ENCODE measurements around the gene DUS2. TPM values are rescaled to one million over a fixed set of nuclear protein-coding genes. Genes with fewer than 3 reads are reported as not detected.

The DUS2 gene
- total RNA-seq, 1 experiment from 2014 or later, result 27.9 TPM

DNA sequence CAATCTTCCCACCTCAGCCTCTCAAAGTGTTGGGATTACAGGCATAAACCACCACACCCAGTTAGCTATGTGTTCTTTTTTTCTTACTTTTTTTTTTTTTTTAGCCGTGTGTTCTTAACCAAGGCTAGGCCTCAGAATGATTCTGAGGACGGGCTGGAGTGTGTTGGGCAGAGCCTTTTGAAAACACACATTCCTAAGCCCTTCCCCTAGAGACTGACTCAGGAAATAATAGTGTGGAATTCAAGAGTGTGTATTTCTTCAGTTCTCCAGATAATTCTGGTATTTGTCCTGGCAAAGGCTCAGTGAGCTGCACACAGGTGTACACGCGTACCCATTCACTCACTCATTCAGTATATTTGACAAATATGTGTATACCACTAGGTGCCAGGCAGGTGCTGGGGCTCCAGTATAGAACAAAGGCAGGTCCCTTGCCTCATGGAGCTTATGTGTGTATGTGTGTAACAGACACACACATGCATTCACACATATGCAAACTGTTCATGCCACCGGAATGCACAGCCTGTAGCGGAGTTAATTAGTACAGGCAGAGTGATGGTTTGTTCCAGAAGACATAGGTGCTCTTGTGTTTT lies 42.7 kb downstream of the DUS2 start:
- TF ChIP-seq NFATC4 (CRISPR knock-in tag; IDR thresholded peaks at IDR 0.05), result no peak
- TF ChIP-seq MYBL2 (CRISPR knock-in tag; IDR thresholded peaks at IDR 0.05), result no peak
- TF ChIP-seq, protein P1, sequence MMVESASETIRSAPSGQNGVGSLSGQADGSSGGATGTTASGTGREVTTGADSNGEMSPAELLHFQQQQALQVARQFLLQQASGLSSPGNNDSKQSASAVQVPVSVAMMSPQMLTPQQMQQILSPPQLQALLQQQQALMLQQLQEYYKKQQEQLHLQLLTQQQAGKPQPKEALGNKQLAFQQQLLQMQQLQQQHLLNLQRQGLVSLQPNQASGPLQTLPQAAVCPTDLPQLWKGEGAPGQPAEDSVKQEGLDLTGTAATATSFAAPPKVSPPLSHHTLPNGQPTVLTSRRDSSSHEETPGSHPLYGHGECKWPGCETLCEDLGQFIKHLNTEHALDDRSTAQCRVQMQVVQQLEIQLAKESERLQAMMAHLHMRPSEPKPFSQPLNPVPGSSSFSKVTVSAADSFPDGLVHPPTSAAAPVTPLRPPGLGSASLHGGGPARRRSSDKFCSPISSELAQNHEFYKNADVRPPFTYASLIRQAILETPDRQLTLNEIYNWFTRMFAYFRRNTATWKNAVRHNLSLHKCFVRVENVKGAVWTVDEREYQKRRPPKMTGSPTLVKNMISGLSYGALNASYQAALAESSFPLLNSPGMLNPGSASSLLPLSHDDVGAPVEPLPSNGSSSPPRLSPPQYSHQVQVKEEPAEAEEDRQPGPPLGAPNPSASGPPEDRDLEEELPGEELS (CRISPR knock-in tag; IDR thresholded peaks at IDR 0.05), result no peak
- TF ChIP-seq ELF4 (CRISPR knock-in tag; IDR thresholded peaks at IDR 0.05; ENCODE audit: low read depth), result no peak
- TF ChIP-seq, protein P2, sequence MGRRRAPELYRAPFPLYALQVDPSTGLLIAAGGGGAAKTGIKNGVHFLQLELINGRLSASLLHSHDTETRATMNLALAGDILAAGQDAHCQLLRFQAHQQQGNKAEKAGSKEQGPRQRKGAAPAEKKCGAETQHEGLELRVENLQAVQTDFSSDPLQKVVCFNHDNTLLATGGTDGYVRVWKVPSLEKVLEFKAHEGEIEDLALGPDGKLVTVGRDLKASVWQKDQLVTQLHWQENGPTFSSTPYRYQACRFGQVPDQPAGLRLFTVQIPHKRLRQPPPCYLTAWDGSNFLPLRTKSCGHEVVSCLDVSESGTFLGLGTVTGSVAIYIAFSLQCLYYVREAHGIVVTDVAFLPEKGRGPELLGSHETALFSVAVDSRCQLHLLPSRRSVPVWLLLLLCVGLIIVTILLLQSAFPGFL (CRISPR knock-in tag; IDR thresholded peaks at IDR 0.05; ENCODE audit: borderline replicate concordance), result no peak
- TF ChIP-seq, protein P3, sequence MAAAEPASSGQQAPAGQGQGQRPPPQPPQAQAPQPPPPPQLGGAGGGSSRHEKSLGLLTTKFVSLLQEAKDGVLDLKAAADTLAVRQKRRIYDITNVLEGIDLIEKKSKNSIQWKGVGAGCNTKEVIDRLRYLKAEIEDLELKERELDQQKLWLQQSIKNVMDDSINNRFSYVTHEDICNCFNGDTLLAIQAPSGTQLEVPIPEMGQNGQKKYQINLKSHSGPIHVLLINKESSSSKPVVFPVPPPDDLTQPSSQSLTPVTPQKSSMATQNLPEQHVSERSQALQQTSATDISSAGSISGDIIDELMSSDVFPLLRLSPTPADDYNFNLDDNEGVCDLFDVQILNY (CRISPR knock-in tag; IDR thresholded peaks at IDR 0.05), result no peak
- no peak for TF ChIP-seq NFYB (CRISPR knock-in tag; conservative IDR thresholded peaks at IDR 0.05; ENCODE audit: low read depth)
- no peak for TF ChIP-seq ETV6 (CRISPR knock-in tag; IDR thresholded peaks at IDR 0.05)
- TF ChIP-seq, protein P4, sequence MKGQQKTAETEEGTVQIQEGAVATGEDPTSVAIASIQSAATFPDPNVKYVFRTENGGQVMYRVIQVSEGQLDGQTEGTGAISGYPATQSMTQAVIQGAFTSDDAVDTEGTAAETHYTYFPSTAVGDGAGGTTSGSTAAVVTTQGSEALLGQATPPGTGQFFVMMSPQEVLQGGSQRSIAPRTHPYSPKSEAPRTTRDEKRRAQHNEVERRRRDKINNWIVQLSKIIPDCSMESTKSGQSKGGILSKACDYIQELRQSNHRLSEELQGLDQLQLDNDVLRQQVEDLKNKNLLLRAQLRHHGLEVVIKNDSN (CRISPR knock-in tag; IDR thresholded peaks at IDR 0.05), result no peak
- H3K4me1 Mint-ChIP-seq, result no peaks in the 10 kb centered on the region
- DNase-seq (ENCODE audit: low spot score), result no peak
- ATAC-seq, result no peak
- no peak overlapping the region; the same call in 1 of the 2 replicates for H3K27ac Mint-ChIP-seq
- H3K36me3 Mint-ChIP-seq, result peaks cover 12% of the 10 kb centered on the region
- no peak overlapping the region for H3K4me3 Mint-ChIP-seq
- ChIA-PET CTCF (interaction anchor here (0.6 to 1.4 kb wide), 6 partner anchors 18 to 249 kb away, joined by 3 to 6 read pairs (median 3); partner anchors contain the start of genes DDX28, DUS2, NFATC3 and PSKH1), POLR2A (interaction anchor here (0.6 kb wide), 2 partner anchors 49 to 191 kb away, joined by 3 to 4 read pairs; no protein-coding TSS in a partner anchor)
- H3K27me3 Mint-ChIP-seq (ENCODE audit: low read depth), result no peaks in the 10 kb centered on the region
- no peaks in the 10 kb centered on the region for H3K9me3 Mint-ChIP-seq

DNA sequence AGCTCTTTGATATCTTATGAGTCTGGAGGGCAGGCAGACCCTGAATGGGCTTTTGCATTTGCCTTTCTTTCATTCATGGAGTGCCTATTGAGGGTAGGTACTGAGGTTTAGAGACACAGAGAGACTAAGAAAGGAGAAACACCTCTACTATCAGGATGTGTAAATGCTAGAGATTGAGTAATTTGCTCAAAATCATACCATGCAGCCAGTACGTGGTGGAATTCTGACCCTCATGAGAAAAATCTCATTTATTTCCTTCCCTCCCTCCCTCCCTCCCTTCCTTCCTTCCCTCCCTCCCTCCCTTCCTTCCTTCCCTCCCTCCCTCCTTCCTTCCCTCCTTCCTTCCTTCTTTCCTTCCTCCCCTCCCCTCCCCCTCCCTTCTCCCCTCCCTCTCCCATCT lies 43.7 kb downstream of the DUS2 start:
- Mint-ChIP-seq H3K4me1 (no peaks in the 10 kb centered on the region), H3K4me3 (no peak overlapping the region), H3K27ac (no peak overlapping the region), H3K9me3 (no peaks in the 10 kb centered on the region), H3K27me3 (ENCODE audit: low read depth) (no peaks in the 10 kb centered on the region), H3K36me3 (peaks cover 17% of the 10 kb centered on the region)
- CTCF ChIA-PET, result interaction anchor here (1.0 kb wide), 1 partner anchor 17 kb away, joined by 3 read pairs; no protein-coding TSS in a partner anchor
- ATAC-seq (no peak), DNase-seq (ENCODE audit: low spot score) (no peak)
- POLR2A ChIA-PET, result interaction anchor here (0.5 kb wide), 1 partner anchor 151 kb away, joined by 3 read pairs; no protein-coding TSS in a partner anchor
- no peak for TF ChIP-seq ZNF138 (CRISPR knock-in tag; conservative IDR thresholded peaks at IDR 0.05)
- TF ChIP-seq, protein P5, sequence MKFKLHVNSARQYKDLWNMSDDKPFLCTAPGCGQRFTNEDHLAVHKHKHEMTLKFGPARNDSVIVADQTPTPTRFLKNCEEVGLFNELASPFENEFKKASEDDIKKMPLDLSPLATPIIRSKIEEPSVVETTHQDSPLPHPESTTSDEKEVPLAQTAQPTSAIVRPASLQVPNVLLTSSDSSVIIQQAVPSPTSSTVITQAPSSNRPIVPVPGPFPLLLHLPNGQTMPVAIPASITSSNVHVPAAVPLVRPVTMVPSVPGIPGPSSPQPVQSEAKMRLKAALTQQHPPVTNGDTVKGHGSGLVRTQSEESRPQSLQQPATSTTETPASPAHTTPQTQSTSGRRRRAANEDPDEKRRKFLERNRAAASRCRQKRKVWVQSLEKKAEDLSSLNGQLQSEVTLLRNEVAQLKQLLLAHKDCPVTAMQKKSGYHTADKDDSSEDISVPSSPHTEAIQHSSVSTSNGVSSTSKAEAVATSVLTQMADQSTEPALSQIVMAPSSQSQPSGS (CRISPR knock-in tag; IDR thresholded peaks at IDR 0.05; ENCODE audit: borderline replicate concordance, low read depth), result no peak
- TF ChIP-seq, protein P6, sequence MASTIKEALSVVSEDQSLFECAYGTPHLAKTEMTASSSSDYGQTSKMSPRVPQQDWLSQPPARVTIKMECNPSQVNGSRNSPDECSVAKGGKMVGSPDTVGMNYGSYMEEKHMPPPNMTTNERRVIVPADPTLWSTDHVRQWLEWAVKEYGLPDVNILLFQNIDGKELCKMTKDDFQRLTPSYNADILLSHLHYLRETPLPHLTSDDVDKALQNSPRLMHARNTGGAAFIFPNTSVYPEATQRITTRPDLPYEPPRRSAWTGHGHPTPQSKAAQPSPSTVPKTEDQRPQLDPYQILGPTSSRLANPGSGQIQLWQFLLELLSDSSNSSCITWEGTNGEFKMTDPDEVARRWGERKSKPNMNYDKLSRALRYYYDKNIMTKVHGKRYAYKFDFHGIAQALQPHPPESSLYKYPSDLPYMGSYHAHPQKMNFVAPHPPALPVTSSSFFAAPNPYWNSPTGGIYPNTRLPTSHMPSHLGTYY (CRISPR knock-in tag; IDR thresholded peaks at IDR 0.05), result no peak
- TF ChIP-seq SP1 (CRISPR knock-in tag; conservative IDR thresholded peaks at IDR 0.05), result no peak
- TF ChIP-seq TEAD1 (CRISPR knock-in tag; IDR thresholded peaks at IDR 0.05), result no peak
- no peak for TF ChIP-seq IRF2 (CRISPR knock-in tag; IDR thresholded peaks at IDR 0.05; ENCODE audit: borderline replicate concordance, low read depth)
- no peak for TF ChIP-seq ESRRA (CRISPR knock-in tag; IDR thresholded peaks at IDR 0.05; ENCODE audit: borderline replicate concordance)
- no peak for TF ChIP-seq SMAD4 (CRISPR knock-in tag; IDR thresholded peaks at IDR 0.05)
- TF ChIP-seq FOXP1 (CRISPR knock-in tag; IDR thresholded peaks at IDR 0.05; ENCODE audit: borderline replicate concordance), result no peak
- TF ChIP-seq ZNF232 (CRISPR knock-in tag; IDR thresholded peaks at IDR 0.05), result no peak
- no peak for TF ChIP-seq GRHL2 (CRISPR knock-in tag; IDR thresholded peaks at IDR 0.05; ENCODE audit: insufficient replicate concordance, severe bottlenecking)
